MCF 10A (cell line): Measurements from ENCODE around the gene IL17A. TPM values are rescaled to one million over a fixed set of nuclear protein-coding genes. Genes with fewer than 3 reads are reported as not detected.

ENCODE experiments used
- BruUV-seq: library from RNA; stranded (reverse); fragments of 400-500 nt; replicated peaks from 2 replicates; lab custom pipeline; 2021; lab: Mats Ljungman, UMichigan
- CTCF ChIA-PET: fragments of 300-600 bp; sonication (Branson Sonifier 250); formaldehyde crosslinking; extraction: SDS; loops from one replicate; lab custom pipeline; 2021; ENCODE audit warnings: antibody characterized with exemption, inconsistent platforms; lab: Yijun Ruan, JAX
- POLR2A ChIA-PET: fragments of 300-600, 350-650 bp; sonication (Branson Sonifier 250); formaldehyde crosslinking; extraction: SDS; loops from one replicate; lab custom pipeline; 2020; ENCODE audit warnings: antibody characterized with exemption, inconsistent platforms; lab: Yijun Ruan, JAX
- DNase-seq: peaks from one replicate; pipeline ENCODE4 v3.0.0-alpha.2; 2018; ENCODE audit not compliant: unreplicated experiment
- H3K27ac Mint-ChIP-seq: one replicate; pipeline ENCODE4 v1.8.0; 2022; ENCODE audit warnings: mild to moderate bottlenecking, low read depth, mixed read lengths; ENCODE audit not compliant: unreplicated experiment
- H3K27me3 Mint-ChIP-seq: one replicate; pipeline ENCODE4 v1.8.0; 2022; ENCODE audit warnings: mixed read lengths; ENCODE audit not compliant: insufficient read depth, unreplicated experiment
- H3K36me3 Mint-ChIP-seq: one replicate; pipeline ENCODE4 v1.8.0; 2022; ENCODE audit warnings: mild to moderate bottlenecking, moderate library complexity, mixed read lengths; ENCODE audit not compliant: insufficient read depth, unreplicated experiment
- H3K4me1 Mint-ChIP-seq: one replicate; pipeline ENCODE4 v1.8.0; 2022; ENCODE audit warnings: mixed read lengths; ENCODE audit not compliant: insufficient read depth, unreplicated experiment
- H3K4me3 Mint-ChIP-seq: one replicate; pipeline ENCODE4 v1.8.0; 2022; ENCODE audit warnings: mild to moderate bottlenecking, moderate library complexity, mixed read lengths; ENCODE audit not compliant: unreplicated experiment
- H3K9me3 Mint-ChIP-seq: one replicate; pipeline ENCODE4 v1.8.0; 2022; ENCODE audit warnings: mixed read lengths; ENCODE audit not compliant: unreplicated experiment
- CTCF ChIP-seq: fragments of 200-600 bp; IDR thresholded peaks from one replicate; pipeline ENCODE4 v1.8.0; 2022; ENCODE audit warnings: antibody characterized with exemption, mild to moderate bottlenecking; ENCODE audit not compliant: unreplicated experiment
- intact Hi-C: fragments of 100-400 bp; cut with micrococcal nuclease; formaldehyde crosslinking; loops from 2 replicates; pipeline ENCODE4 v1.14.1; 2022
- total RNA-seq: library from RNA; stranded (reverse); gene quantifications from 2 replicates; pipeline ENCODE4 v1.2.3, GENCODE V29; 2022

Gene IL17A
- total RNA-seq, 1 experiment from 2014 or later, result not detected

GRCh38 chr6:52176550-52176949, 9.6 kb upstream of the IL17A start:
- intact Hi-C loops, result no loop called here
- Mint-ChIP-seq H3K9me3 (no peaks in the 10 kb centered on the region), H3K36me3 (no peaks in the 10 kb centered on the region), H3K4me1 (no peaks in the 10 kb centered on the region), H3K4me3 (no peak overlapping the region), H3K27ac (no peak overlapping the region), H3K27me3 (no peaks in the 10 kb centered on the region)
- TF ChIP-seq CTCF, result no peak
- DNase-seq, result no peak
- no TSS peak for BruUV-seq
- ChIA-PET POLR2A (no interaction called here), CTCF (interaction anchor here (0.6 to 2.9 kb wide), 2 partner anchors 86 to 1685 kb away, joined by 3 to 14 read pairs; no protein-coding TSS in a partner anchor)

- Mint-ChIP-seq H3K27me3 (no peaks in the 10 kb centered on the region), H3K9me3 (no peaks in the 10 kb centered on the region), H3K4me3 (no peak overlapping the region), H3K36me3 (no peaks in the 10 kb centered on the region), H3K4me1 (no peaks in the 10 kb centered on the region), H3K27ac (no peak overlapping the region)
- intact Hi-C loops, result no loop called here
- CTCF ChIA-PET, result interaction anchor here (2.9 kb wide), 1 partner anchor 85 kb away, joined by 14 read pairs; no protein-coding TSS in a partner anchor
- no peak for DNase-seq
- POLR2A ChIA-PET, result no interaction called here
- no peak for TF ChIP-seq CTCF
- BruUV-seq, result no TSS peak
Observed at GRCh38 chr6:52177961-52178360, 8.2 kb upstream of the IL17A start.

GRCh38 chr6:52180787-52181558, 5.2 kb upstream of the IL17A start:
- no peak overlapping the region for H3K27ac Mint-ChIP-seq
- POLR2A ChIA-PET, result no interaction called here
- H3K4me3 Mint-ChIP-seq, result no peak overlapping the region
- no peaks in the 10 kb centered on the region for H3K36me3 Mint-ChIP-seq
- DNase-seq, result no peak
- H3K4me1 Mint-ChIP-seq, result no peaks in the 10 kb centered on the region
- no peaks in the 10 kb centered on the region for H3K9me3 Mint-ChIP-seq
- no TSS peak for BruUV-seq
- H3K27me3 Mint-ChIP-seq, result peaks cover 5% of the 10 kb centered on the region
- CTCF ChIA-PET, result interaction anchor here (0.5 to 1.3 kb wide), 3 partner anchors 17 to 59 kb away, joined by 3 read pairs; no protein-coding TSS in a partner anchor
- intact Hi-C loops, result no loop called here
- TF ChIP-seq CTCF, result no peak

GRCh38 chr6:52183131-52183713, 3.0 kb upstream of the IL17A start:
- no TSS peak for BruUV-seq
- no peak for TF ChIP-seq CTCF
- H3K4me1 Mint-ChIP-seq, result no peaks in the 10 kb centered on the region
- intact Hi-C loops, result no loop called here
- ChIA-PET POLR2A (interaction anchor here (1.3 kb wide), 1 partner anchor 10 kb away, joined by 3 read pairs; no protein-coding TSS in a partner anchor), CTCF (interaction anchor here (0.9 to 1.1 kb wide), 2 partner anchors 18 to 80 kb away, joined by 3 to 4 read pairs; no protein-coding TSS in a partner anchor)
- peaks cover 24% of the 10 kb centered on the region for H3K27me3 Mint-ChIP-seq
- no peak overlapping the region for H3K4me3 Mint-ChIP-seq
- no peaks in the 10 kb centered on the region for H3K36me3 Mint-ChIP-seq
- H3K27ac Mint-ChIP-seq, result no peak overlapping the region
- no peak for DNase-seq
- no peaks in the 10 kb centered on the region for H3K9me3 Mint-ChIP-seq
